ENCODE data around the gene EPO.

Gene EPO
- total RNA-seq, result 0 to 0.07 (median 0) reads per million in 3 experiments

DNA sequence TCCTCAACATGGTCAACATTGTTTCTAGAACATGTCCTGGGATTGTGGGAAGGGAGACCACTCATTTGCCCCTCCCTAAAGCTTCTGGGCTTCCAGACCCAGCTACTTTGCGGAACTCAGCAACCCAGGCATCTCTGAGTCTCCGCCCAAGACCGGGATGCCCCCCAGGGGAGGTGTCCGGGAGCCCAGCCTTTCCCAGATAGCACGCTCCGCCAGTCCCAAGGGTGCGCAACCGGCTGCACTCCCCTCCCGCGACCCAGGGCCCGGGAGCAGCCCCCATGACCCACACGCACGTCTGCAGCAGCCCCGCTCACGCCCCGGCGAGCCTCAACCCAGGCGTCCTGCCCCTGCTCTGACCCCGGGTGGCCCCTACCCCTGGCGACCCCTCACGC lies at the start of gene EPO:
TSS of gene EPO (plus strand) at position 190 of the 392 bp plus-strand sequence. CDS start 513 bp downstream, outside the sequence.
- no peak for DNase-seq

DNA sequence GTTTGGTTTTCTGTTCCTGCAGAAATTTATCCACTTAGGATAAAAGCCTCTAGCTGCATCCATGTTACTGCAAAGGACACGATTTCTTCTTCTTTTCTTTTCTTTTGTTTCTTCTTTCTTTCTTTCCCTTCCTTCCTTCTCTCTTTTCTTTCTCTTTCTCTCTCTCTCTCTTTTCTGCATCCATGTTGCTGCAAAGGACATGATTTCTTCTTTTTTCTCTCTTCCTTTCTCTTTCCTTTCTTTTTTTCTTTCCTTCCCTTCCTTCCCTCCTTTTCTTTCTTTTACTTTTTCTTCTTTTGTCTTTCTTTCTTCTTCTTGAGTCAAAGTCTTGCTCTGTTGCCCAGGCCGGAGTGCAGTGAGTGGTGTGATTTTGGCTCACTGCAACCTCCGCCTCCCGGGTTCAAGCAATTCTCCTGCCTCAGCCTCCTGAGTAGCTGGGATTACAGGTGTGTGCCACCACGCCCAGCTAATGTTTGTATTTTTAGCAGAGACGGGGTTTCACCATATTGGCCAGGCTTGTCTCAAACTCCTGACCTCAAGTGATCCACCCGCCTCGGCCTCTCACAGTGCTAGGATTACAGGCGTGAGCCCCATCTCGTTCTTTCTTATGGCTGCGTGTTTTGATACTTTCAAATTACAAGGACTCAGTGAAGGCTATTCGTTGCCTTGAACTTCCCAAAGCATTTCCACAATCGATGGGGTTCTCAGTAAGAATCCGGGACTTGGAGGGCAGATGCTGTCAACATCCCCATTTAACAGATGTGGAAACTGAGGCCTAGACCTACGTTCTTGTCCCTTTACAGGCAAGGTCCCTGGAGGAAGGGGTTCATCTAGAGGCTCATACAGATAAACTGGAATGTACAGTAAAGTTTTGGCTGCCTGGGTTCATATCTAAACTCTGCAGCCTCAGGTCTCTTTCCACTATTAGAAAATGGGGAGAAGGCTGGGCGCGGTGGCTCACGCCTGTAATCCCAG lies 48.6 kb upstream of the EPO start:
- DNase-seq, result no peak

DNA sequence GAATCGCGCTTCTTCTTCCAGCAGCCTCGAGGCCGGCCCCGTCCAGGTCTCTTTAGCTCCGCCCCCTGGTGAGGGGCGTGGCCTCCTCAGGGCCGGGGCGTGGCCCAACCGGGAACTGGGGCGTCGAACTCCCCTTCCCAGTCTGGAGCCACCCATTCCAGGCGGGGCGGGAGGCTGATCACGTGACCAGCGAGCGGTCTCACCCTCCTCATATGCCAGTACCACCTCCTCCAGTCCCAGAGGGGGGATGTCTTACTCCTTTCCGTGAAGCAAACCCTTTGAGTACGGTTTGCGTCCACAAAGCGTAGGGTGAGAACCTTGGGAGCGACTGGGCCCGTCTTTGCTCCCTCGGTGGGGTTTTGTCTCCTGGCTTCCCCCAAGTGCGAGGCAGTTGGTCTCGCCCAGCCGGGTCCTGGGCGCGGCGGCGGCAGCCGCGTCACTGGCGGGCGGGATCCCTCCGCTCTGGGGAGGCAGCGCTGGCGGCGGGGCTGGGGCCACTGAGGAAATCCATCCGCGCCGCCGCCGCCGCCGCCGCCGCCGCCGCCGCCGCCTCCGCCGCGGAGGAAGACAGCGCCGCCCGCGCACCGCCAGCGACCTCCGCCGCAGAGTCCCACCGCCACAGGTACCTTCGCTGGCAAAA lies 46.8 kb upstream of the EPO start, which contains the start of gene GNB2:
TSS of gene GNB2 (plus strand) at position 439 of the 640 bp plus-strand sequence. CDS start 2,526 bp downstream, outside the sequence.
- peak; percentile 95 for DNase-seq

DNA sequence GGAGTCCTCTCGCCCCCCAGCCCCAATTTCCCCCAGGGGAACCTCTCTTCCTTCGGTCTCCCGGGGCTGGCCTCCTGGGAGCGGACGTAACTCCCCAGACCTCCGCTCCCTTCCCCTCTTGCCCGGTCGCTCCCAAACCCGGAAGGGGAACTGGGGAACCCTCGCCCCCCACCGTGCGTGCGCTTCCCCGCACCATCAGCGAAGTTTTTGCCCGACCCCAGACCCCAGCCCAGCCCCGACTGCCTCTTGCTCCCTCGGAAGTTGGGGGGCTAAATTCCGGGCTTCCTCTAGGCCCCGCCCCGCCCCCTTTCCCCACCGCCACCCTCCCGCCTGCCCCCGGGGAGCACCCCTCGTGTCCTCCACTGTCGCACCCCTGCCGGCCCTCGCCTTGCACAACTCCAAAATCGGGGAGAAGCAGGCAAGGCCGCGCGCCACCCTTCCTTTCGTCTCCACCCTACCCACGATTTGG lies 46.3 kb upstream of the EPO start:
- peak; percentile 30 for DNase-seq

DNA sequence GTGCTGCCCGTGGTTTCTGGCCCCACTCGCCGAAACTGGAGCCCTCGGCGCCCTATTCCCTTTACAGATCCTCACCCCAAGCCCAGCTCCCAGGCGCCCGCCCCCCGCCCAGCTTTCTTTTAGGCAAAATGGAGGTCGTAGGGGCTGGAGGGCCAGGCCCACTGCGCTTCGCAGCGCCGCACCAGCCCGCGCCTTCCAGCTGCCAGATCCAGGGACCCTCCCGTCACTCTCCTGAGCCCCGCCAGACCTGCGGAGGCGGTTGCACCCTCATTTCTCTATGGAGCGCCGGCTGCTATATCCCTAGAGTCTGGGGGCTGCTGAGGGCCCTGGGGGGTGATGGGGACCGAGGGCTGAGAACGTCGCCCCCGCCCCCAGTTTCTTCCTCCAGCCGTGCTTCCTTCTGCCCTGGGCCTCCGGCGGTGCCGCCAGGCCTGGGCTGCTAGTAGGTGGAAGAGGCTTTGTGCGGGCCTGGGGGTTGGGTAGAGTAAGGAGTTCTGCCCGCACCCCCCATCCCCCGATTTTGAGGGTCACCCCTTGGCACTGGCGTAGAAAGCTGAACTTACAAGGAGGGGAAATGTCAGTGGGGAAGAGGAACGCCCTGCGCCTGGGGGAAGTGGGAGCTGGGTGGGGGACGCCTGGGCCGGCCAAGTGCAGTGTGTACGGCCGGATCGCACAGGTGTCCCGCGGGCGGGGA lies 45.7 kb upstream of the EPO start:
- DNase-seq, result peak; percentile 43

DNA sequence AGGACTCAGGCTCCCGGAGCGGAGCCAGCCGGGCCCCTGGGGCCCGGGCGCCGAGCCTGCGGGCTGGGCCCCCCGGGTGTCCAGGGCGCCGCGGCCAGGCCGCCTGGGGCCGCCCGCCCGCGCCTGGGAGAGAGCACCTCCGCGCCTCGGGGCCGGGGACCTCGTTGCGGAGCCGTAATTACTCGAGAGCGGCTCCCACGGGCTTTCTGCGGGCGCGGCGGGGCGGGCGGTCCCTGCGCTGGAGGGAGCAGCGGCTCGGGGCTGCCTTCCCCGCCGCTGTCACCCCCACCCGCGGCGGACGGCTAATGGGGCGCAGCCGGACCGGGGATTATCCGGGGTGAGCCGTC lies 45.2 kb upstream of the EPO start:
- no peak for DNase-seq

DNA sequence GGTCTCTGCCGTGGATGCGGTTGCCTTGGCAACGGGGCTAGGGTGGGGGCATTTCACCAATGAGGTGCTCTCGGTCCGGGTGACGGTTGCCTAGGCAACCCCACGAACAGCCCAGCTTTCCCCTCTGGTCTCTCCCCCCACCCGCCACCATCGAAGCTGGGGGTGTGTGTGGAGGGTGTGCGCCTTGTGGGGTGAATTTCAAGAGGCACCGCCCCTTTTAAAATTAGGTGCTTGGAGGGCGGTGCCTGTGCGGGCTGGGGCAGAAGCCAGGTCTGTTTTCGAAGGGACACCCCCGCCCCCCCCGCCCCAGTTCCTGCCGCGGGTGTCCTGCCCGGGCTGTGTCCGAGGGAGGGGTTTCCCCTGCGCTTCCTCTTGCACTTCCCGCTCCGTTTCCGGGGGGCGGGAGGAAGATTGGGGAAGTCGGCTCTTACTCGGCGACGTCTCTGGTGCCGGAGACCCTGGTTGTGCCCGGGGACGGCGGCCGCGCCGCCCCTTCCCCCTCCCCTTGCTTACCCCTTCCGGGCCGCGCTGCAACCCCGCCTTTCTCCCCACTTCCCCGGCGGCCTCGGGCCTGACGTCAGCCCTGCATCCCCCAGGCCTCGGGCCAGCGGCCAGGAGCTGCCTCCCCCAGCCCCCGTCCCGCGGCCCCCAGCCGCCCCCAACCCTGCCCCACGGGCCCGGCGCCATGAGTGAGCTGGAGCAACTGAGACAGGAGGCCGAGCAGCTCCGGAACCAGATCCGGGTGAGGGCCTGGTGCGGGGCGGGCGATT lies 44.5 kb upstream of the EPO start:
- peak; percentile 92 for DNase-seq

DNA sequence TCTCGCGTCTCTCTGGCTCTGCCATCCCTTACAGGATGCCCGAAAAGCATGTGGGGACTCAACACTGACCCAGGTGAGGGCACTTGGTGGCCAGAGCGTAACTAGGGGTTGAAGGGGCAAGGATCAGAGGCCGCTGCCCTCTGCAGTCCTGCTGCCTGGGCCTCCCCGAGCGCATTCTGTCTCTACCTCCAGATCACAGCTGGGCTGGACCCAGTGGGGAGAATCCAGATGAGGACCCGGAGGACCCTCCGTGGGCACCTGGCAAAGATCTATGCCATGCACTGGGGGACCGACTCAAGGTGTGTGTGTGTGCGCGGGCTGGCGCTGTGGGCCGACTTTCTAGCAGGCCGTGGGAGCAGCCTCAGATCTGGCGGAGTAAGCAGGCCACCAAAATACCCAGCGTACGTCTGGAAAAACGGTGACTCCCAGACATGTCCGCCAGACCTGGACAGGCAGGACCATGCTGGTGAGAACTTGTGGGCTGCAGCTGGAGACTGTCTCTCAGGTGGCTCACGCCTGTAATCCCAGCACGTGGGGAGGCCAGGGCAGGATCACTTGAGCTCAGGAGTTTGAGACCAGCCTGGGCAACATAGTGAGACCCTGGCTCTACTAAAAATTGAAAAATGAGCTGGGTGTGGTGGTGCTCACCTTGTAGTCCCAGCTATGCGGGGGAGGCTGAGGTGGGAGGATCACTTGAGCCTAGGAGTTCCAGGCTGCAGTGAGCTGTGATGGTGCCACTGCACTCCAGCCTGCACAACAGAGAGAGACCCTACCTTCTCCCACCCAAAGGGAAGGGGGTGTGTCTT lies 43.6 kb upstream of the EPO start:
- DNase-seq, result no peak

DNA sequence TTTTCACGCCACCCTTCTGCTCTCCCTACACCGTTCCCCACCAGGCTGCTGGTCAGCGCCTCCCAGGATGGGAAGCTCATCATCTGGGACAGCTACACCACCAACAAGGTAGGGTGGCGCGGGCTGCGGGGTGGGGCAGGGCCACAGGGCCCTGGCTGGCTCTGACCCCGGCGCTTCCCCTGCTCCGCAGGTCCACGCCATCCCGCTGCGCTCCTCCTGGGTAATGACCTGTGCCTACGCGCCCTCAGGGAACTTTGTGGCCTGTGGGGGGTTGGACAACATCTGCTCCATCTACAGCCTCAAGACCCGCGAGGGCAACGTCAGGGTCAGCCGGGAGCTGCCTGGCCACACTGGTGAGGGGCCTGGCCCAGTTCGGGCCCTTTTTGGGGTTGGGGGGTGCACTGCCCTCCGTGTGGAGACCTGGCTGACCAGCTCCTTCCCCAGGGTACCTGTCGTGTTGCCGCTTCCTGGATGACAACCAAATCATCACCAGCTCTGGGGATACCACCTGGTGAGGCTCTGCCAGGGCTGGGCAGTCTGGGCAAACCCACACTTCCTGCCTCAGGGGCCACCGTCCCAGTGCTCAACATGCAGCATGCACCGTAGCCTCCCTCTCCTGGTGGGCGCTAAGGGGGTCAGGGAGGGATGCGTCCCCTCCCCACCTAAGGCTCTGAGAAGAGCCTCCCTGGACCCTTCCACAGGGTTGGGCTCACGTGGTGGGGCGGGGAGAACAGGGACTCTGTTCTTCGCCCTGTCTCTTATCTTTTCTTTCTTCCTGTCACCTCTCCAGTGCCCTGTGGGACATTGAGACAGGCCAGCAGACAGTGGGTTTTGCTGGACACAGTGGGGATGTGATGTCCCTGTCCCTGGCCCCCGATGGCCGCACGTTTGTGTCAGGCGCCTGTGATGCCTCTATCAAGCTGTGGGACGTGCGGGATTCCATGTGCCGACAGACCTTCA lies 42.7 kb upstream of the EPO start:
- no peak for DNase-seq

DNA sequence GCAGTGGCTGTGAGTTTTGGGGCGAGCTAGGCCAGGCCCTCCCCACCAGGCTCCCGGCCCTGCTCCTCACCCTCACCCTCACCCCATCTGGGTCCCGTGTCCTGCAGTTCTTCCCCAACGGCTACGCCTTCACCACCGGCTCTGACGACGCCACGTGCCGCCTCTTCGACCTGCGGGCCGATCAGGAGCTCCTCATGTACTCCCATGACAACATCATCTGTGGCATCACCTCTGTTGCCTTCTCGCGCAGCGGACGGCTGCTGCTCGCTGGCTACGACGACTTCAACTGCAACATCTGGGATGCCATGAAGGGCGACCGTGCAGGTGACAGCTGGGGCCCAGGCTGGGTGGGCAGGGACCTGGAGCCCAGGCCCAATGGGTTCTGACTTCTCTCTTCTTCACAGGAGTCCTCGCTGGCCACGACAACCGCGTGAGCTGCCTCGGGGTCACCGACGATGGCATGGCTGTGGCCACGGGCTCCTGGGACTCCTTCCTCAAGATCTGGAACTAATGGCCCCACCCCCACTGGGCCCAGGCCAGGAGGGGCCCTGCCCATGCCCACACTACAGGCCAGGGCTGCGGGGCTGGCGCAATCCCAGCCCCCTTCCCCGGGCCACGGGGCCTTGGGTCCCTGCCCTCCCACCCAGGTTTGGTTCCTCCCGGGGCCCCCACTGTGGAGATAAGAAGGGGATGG lies 41.8 kb upstream of the EPO start:
- no peak for DNase-seq

DNA sequence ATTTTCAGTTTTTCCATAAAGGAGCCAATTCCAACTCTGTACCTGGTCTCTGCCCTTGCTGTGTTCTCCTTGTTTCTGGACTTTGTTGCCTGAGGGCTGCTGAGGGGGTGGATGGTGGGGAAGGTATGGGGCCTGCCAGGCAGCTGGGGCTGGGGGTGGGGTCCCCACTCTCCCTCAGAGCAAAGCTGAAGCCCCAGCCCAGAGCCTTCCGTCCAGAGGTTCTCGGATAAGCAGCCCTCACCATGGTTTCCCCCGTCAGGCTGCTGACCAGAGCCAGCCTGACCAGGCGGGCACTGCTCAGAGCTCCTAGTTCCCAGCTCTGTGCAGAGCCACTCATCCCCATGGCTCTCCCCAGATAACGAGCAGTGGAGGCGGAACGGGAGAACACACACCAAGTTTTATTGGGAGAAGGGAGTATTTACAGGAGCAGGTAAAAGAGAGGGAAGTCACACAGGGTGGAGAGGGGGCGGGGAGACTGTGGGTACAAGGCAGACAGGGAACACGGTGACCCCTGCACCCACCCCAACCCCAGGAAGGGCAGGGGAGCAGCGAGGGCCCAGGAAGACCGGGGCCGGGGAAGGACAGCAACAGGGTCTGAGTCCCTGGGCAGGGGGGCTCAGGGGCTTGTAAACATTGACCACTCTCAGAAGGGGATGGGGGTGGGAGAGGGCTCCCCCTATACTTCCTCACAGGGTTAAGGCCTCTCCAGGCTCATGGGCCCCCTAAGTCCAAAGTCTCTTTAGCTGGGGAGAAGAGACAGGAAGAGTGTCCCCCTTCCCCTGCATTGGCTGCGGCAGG lies 40.9 kb upstream of the EPO start:
- no peak for DNase-seq

DNA sequence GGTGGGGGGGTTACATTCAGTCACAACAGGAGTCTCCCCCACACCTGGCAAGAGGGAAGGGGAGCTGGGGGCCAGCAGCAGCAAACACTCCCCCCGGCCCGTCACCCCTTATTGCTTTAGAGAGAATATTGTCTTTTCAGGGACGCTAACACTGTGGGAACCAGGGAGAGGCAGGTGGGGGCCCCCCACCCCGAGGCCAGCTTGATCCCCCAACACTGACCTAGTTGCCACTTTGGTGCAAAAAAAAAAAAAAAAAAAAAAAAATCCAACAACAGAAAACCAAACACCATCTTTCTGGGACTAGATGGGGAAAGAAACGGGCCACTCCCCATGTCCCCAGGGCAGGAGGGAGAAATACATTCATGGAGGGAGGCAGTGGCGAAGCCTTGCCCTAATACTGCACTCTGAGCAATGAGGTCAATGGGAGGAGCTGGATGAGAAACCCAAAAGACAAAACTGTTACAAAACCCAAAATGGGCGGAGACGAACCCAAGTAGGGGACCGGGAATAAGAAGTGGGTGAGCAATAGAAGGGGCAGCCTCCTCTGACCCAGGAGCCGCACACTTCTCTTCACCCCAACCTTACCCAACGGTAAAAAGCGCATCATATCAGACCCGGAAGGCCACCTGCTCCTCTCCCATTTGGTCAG lies 40.2 kb upstream of the EPO start:
- no peak for DNase-seq

DNA sequence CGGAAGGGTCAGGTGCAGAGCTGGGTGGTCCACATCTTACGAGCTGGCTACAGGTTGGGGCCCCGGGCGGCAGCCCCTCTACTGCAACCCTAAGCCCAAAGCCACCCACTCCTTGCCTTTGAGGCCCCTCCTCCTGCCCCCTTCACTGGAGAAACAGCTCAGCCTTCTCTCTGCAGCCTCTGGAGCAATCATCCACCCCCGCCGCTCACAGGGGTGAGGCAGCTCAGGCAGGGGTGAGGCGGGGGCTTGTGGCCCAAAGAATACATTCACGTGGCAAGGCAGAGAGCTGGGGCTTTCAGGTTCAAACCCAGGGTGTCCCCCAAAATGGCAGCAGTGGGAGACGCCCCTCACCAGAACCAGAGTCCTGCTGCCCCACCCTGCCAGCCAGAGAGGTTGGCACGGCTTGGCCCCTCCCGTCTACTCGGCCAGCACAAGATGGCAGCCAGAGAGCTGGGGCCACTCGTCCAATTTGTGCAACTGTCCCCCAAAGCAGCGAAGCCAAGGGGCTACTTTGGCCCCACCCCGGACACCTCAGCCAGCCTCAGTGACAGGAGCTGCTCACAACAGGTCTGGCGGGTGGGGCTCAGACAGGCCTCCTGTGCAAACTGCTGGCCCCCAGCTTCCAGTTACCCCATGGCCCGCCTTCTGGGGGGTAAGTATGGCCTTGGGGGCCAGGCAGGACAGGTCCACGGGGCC lies 39.5 kb upstream of the EPO start:
- DNase-seq, result no peak

DNA sequence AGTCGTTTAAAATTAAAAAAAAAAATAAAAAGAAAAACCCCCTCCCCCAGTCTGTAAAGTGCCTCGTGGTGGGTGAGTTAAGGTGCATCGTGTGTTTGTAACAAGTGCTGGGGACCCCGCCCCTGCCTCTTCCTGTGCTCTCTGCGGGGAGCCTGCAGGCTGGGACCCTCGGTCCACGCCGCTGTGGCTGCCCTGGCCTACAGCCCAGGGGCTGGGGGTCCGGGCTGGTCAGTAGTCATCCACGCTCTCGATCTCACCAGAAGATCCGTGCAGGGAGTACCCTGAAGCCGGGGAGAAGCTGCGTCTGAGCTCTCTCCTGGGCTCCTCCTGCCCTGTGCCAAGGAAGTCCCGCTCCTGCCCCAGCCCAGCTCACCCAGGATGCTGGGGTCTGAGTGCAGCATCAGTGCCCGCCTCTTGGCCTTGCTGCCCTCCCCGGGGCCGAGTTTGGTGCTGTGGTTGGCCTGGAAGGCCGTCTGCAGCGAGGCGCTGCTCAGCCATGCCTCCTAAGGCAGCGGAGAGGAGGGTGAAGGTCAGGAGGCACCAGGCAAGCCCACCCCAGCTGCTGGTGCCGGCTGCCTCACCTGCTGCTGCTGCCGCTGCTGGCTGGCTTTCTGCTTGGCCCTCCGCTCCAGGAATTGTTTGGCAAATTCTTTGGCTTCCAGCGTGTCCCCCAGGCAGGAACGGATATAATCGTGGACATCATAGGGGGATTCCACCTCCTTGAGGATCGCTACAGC lies 38.6 kb upstream of the EPO start:
- no peak for DNase-seq

DNA sequence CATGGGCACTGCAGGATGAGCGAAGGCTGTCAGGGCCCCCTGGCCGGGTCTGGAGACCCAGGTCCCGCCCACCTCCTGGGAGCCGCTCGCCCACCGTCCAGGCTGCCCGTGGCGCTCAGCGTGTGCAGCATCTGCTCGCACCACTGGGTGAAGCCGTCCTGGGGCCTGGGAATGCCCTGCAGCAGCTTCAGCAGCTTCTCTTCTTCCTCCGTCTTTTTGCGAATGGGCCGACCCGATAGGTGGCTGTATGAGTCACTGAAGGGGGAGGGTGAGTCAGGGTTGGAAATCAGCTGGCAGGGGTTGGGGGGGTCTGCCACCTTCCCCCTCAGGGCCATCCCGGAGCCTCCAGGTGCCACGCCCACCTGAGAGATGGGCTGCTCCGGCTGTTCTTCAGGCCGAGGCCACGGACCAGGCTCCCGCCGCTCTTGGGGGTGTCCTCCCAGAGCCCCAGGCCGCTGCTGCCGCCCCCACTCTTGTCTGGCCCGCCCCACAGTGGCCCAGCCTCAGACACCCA lies 38.0 kb upstream of the EPO start:
- DNase-seq, result no peak

DNA sequence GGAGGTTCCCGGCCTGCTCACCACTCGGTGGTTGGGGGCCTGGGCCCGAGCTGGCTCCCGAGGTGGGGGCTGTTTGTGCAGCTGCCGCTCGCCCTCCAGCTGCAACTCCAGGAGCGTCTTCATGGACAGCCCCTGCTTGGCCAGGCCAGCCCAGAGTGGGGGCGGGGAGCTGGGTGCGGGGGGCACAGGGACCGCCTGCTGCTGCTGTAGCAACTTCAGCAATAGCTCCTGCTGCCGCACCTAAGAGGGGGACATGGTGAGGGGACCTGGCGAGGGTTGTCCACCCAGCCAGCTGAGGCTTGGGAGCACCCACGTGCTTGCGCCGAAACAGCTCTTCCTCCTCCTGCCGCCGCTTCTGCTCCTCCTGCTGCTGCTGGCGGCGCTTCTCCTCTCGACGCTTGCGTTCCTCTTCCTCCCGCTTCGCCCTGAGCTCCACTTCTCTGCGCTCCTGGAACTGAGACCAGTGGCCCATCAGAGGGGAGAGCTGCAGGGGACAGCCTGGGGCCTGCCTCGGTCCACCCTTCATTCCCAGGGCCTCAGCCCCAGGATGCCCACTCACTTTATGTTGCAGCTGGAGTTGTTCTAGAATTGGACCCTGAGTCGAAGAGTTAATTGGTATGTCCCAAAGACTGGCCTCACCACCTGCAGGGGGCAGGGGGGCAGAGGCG lies 37.1 kb upstream of the EPO start:
- no peak for DNase-seq

Data from central memory CD4-positive, alpha-beta T cell (primary cell).